ENCODE data around the gene TBX10.
"Not testable (repeated sequence)": the region's sequence is repeated elsewhere in the genome, so short reads cannot be mapped to it uniquely, and the experiment has no call there.

The TBX10 gene

GRCh38 chr11:67645521-67646461 is 6.2 kb upstream of the TBX10 start:
- no peak for DNase-seq

GRCh38 chr11:67644472-67645418 is 5.2 kb upstream of the TBX10 start:
- DNase-seq = no peak

GRCh38 chr11:67644042-67644441 is 4.5 kb upstream of the TBX10 start:
- DNase-seq = no peak

GRCh38 chr11:67642173-67643120 is 2.9 kb upstream of the TBX10 start:
- DNase-seq = no peak

GRCh38 chr11:67641338-67642172 is 2.0 kb upstream of the TBX10 start:
- no peak for DNase-seq

- no peak for DNase-seq
Measured at GRCh38 chr11:67640758-67641337, 1.3 kb upstream of the TBX10 start.

GRCh38 chr11:67640021-67640757 is 626 bp upstream of the TBX10 start:
- peak; percentile 46 for DNase-seq

- DNase-seq = no peak
Measured at GRCh38 chr11:67638535-67639437, 777 bp downstream of the TBX10 start.

GRCh38 chr11:67637441-67637840 is 2.1 kb downstream of the TBX10 start:
- DNase-seq = not testable (repeated sequence)

- no peak for DNase-seq
Measured at GRCh38 chr11:67636962-67637361, 2.6 kb downstream of the TBX10 start.

GRCh38 chr11:67635231-67635521 is 4.4 kb downstream of the TBX10 start:
- DNase-seq = no peak

GRCh38 chr11:67634366-67635230 is 5.0 kb downstream of the TBX10 start:
- DNase-seq = no peak

- DNase-seq = no peak
Measured at GRCh38 chr11:67633758-67634365, 5.7 kb downstream of the TBX10 start.

GRCh38 chr11:67632982-67633755 is 6.4 kb downstream of the TBX10 start:
- no peak for DNase-seq

- no peak for DNase-seq
Measured at GRCh38 chr11:67632175-67632981, 7.2 kb downstream of the TBX10 start.

- no peak for DNase-seq
Measured at GRCh38 chr11:67631853-67632174, 7.7 kb downstream of the TBX10 start.
